GM11168 (cell line): Measurements from ENCODE around the gene BTBD2.

Source experiments
- in situ Hi-C: fragments of 300-500 bp; cut with MboI; formaldehyde crosslinking; loops from one replicate; pipeline ENCODE4 v1.12.0; 2022; ENCODE audit warnings: low sequenced_read_pairs; ENCODE audit not compliant: unreplicated experiment

The BTBD2 gene

DNA sequence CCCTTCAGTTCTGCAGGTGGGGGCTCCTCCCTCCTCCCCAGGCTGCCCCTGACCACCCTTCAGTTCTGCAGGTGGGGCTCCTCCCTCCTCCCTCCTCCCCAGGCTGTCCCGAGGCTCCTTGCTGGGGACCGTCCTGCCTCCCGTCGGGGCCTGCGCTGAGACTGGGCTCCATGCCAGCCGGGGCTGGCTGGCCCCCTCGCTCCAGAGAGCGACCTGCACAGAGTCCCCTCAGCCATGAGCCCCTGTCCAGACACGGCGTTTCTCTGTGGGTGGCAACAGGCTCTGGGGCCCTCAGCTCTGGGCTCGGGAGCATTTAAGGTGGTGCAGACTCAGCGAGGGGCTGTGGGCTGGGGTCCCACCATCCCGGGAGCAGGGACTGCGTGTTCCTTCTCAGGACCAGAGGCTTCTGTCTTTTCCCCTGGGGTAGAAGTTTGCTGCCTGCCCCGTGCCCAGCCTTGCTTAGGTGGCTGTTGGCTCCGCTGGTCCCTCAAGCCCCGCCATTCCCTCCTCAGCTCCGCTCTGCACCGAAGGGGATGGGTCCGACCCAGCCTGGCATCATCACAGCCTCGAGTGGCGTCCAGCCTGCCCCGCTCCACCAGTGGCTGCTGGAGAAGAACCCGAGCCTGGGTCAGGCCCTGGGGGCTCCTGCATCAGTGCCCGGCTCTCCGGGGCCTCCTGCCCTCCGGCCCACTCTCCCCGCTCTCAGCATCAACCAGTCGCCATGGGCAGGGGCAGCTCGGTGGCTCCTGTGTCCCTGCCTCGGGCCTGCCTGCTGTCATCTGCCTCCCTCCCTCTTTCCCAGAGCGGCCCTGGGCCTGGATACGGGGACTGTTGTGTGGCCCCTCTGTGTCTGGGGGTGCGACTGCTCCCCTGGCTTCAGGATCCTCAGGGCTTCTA is 47.0 kb downstream of the BTBD2 start:
- in situ Hi-C loops: no loop called here

- in situ Hi-C loops: no loop called here
Measured at GRCh38 chr19:1967087-1967608, 48.4 kb downstream of the BTBD2 start.

DNA sequence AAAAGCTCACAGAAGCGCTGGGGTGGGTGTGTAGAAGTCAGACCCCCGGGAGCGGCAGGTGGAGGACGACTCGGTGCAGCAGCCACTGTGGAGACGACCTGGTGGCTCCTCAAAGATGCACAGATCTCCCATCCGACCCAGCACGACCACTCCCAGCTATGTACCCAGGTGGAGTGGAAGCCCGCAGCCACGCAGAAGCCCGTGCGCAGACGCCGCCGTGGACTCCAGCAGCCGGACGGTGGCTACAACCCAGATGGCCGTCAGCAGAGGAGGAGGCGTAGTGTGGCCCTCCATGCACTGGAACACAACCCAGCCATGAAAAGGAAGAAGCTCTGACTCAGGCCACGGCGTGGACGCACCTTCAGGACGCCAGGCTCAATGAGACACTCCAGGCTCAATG is 52.8 kb downstream of the BTBD2 start:
- in situ Hi-C loops: no loop called here

GRCh38 chr19:1961000-1961883 is 54.3 kb downstream of the BTBD2 start:
- in situ Hi-C loops: no loop called here

GRCh38 chr19:1959928-1960589 is 55.5 kb downstream of the BTBD2 start:
- in situ Hi-C loops: no loop called here

DNA sequence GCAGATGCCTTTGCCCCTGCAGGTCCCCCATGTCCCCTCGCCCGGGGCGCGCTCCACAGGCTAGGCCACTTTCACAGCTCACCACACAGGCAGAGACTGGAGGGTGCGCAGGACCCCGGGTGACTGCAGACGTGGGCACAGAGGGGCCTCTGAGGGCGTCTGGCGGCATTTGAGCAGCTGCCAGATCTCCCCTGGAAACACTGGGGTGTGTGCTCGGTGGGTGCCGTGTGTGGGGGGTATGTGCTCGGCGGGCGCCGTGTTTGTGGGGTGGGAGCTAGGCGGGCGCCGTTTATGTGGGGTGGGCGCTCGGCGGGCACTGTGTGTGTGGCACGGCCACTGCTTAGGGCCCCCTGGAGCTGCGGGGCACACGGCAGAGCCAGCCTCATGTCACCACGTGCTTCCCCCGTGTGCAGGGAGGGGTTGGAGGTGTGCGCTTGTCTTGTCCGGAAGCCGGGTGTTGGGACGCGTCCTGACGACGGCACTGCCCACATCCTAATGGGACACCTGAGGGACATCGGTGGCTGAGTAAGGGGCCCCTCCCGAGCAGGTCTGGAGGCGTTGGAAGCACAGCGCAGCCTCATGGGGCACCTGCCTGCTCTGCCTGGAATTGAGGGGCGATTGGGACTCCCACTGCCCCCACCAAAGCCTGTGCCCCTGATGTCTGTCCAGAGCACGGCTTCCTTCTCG is 57.8 kb downstream of the BTBD2 start:
- in situ Hi-C loops: no loop called here

GRCh38 chr19:1956868-1957492 is 58.5 kb downstream of the BTBD2 start:
- in situ Hi-C loops: no loop called here

- in situ Hi-C loops: no loop called here
Measured at GRCh38 chr19:1956122-1956494, 59.4 kb downstream of the BTBD2 start.

DNA sequence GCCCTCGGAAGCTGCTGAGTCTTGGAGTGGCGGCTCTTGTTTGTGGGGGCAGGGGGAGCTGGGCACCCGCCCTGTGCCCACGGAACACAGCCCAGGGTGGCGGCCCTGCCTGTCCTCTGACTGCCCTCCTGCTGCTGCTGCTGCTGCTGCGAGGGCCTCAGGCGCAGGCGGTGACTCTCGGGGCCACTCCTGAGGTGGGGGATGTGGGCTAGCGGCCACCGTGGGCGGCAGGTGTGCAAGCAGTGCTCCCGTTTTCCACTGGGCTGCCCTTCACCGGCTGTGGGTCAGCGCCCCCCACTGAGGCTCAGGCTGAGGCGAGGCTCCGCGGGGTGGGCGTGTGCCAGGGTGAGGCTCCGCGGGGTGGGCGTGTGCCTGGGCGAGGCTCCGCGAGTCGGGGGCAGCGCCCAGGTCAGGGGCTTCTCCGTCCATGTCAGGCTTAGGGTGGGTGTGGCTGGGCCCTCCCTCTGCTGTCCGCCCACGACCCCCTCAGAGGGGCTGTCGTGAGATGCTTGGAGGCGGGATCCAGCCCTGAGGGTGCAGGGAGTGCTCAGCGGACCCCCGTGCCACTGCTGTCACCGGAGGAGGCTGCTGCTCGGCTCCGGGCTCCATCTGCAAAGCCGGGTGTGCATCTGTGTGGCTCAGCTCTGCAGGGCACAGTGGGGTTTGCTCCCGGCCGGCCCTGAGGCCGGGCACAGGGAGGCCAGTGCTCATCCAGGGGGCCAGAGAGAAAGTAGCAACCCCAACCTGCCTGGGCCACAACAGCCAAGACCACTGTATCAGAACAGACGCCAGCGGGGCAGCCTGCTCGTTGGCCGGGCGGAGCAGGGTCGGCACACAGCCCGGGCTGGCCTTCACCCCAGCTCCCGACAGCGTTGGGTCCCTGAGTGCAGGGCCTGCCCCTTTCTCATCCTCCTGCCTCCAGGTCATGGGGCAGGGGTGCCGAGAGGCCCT is 60.1 kb downstream of the BTBD2 start:
- in situ Hi-C loops: no loop called here

DNA sequence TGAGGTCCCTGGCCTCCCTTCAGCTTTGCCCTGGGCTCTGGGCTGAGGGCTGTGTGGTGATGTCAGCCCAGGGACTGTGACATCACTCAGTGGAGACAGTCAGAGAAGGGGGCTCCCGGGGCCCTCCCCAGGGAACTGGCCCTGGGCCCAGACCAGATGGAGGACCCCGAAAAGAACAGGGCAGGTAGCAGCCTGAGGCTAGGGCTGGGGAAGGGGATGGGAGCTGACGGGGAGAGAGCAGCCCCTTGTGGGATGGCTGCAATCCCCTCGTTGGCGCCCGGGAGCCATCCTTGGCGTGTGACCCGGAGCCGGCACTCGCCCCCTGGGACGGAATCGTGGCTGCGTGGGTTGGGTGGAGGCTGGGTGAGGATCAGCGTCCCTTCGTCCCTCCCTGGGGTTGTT is 61.0 kb downstream of the BTBD2 start:
- in situ Hi-C loops: no loop called here

DNA sequence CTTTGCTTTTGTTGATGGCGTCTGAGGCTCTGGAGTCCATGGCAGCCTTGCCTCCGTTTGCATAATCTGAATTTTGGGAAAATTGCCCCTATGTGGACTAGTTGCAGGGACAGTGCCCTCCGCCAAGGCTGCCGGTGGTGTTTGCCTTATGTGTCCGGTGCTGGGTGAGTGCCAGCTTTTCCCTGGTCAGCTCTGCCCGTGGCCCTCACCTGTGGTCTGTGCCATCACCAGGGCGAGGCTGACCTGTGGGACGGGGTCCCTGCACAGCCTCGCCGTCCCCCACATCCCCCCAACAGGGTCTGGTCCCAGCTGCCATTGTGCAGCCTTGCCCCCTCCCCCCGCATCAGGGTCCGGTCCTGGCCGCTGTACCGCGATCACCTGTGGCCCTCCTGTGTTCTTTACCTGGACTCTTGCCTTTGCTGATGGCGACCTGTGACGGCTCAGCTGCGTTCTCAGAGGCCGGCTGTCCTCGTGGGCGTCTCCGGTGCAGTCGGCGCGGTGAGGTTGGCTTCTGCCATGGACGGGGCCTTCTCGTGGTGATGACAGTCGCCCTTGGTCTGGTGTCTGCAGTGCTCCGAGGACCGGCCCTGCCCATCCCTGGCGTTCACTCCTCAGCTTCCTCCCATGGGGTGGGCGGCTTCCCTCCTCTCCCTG is 61.9 kb downstream of the BTBD2 start:
- in situ Hi-C loops: no loop called here

DNA sequence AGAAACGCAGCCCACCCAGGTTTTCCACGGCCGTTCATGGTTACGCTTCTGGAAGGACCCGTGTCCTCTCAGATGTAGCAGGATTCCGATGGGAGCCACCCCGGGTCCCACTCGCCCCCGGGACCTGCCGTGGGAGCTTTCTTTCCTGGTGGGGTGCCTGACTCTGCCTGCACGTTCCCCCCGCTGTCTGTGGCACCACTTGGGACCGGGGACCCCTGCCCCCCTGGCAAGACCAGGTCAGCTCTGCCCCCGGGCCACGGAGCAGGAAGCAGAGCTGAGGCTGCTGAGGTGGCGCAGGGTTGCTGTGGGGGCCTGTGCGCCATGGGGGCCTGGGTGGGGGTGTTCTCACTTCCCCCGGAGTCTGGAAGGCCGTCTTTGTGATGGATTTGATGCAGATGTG is 62.5 kb downstream of the BTBD2 start:
- in situ Hi-C loops: no loop called here

GRCh38 chr19:1952635-1953034 is 62.9 kb downstream of the BTBD2 start:
- in situ Hi-C loops: no loop called here

GRCh38 chr19:1950640-1951039 is 64.9 kb downstream of the BTBD2 start:
- in situ Hi-C loops: no loop called here

DNA sequence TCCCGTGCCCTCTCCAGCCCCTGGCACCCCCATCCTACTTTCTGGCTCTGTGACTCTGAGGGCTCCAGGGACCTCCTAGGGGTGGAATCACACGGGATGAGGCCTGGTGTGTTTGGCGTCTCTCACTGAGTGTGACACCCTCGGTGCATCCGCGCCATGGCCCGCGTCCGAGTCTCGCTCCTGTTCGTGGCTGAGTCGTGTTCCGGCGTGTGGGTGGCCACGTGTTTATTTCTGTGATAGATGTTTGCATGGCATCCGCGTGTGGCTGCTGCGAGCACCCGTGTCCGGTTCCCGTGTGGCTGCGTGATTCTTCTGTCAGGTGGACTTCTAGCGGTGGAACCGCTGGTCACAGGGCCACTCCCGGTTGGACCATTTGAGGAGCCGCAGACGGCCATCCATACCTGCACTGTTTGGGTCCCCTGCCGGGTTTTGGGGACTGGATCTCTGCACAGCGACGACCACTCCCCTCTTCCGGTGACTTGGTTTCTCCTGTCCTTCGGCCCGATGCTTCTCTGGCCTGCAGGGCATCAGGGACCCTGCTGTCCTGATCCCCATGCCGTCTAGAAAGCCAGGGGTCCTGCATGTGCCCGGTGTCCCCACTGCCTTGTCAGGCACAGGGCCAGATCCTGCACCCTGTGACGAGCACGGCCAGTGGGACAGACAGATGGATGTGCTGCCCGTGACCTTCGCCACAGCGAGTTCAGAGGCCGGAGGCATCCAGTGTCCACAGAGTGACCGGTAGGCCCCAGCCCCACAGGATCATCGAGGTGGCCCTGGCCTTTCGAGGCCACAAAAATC is 66.0 kb downstream of the BTBD2 start:
- in situ Hi-C loops: no loop called here

DNA sequence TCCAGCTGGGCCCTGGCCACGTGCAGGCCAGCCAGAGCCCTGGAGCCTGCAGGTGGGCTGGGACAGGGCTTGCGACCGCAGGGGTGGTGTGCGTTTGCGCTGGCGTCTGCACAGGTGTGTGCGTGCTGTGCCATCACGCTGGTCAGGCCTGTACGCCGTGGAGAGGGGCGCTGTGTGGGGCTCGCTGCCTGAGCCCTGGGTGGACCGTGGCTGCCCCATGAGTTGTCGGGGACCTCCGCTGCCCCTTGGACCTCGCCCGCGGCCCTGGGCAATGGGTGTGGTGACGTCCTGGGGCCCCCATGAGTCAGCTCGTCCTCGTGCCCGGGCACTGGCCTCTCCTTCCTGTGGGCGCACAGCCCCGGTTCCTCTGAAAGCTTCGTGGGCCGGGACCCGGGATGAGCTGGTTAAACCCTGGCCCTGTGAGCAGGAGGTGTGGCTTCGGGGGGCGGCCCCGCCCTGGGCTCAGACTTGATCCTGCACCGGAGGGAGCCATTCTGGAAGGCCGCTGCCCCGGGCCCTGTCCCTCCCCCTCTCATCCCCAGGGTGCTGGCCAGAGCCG is 67.8 kb downstream of the BTBD2 start:
- in situ Hi-C loops: no loop called here

DNA sequence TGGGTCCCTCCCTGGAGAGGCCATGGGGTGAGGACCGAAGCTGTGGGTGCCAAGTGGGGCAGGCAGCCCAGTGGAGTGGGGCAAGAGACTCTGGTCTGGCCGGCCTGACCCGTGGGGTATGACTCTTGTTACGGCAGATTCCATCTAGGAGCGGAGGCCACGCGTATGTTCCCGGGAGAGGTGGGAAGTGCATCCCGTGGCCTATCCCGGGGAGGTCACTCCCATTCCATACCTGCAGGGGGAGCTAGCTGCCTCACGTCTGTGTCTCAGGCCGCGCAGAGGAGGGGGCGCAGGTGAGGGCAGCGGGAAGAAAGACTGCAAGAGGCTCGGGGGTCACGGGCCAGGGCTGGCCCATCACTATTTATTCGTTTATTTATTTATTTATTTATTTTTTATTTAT is 69.6 kb downstream of the BTBD2 start:
- in situ Hi-C loops: no loop called here
